Stimulated activated CD8-positive, alpha-beta memory T cell treated with anti-CD3 and anti-CD28 coated beads, Interleukin-2, amount 100 ng/mL, for 1 hour (primary cell): Measurements from ENCODE around the gene CCDC88C.

Source experiments
- DNase-seq, 2 donors: peaks; one replicate each; pipeline ENCODE4 v3.0.0-alpha.2; 2020; ENCODE audit warnings: low read depth in 2 of 2

Gene CCDC88C

GRCh38 chr14:91307652-91308051 is 110.0 kb downstream of the CCDC88C start:
- no peak for DNase-seq

- no peak for DNase-seq
Measured at GRCh38 chr14:91307046-91307445, 110.6 kb downstream of the CCDC88C start.

DNA sequence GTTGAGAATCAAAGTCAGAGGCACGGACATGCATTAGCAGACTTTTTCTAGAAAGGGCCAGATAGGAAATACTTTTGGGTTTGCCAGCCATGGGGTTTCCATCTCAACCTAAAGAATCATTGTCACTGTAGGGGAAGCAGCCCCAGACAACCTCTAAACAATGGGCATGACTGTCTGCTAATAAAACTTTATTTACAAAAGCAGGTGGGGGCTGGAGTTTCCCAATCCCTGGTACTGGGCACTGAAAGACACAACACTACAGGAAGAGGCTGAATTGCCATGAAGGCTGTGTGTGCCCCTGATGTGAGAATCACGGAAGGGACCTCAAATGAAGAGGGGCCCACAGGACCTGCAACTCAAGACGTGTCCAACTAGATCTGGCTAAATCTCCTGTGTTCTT is 111.1 kb downstream of the CCDC88C start:
- no peak for DNase-seq

- no peak for DNase-seq
Measured at GRCh38 chr14:91305650-91306431, 111.8 kb downstream of the CCDC88C start.

DNA sequence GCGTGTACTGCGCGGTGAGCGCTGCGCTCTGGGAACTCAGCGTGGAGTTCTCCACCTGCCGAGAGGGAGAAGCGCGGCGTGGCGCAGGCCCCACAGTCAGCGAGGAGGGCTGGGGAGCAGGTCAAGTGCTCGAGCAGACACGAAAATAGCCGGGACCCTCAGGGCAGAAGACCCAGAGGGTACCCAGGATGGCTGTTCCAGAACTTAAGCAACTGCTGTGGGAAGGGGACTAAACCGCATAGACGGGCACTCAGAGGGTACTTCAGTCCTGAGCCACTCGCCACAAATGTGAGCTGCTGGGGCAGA is 113.7 kb downstream of the CCDC88C start:
- no peak for DNase-seq

DNA sequence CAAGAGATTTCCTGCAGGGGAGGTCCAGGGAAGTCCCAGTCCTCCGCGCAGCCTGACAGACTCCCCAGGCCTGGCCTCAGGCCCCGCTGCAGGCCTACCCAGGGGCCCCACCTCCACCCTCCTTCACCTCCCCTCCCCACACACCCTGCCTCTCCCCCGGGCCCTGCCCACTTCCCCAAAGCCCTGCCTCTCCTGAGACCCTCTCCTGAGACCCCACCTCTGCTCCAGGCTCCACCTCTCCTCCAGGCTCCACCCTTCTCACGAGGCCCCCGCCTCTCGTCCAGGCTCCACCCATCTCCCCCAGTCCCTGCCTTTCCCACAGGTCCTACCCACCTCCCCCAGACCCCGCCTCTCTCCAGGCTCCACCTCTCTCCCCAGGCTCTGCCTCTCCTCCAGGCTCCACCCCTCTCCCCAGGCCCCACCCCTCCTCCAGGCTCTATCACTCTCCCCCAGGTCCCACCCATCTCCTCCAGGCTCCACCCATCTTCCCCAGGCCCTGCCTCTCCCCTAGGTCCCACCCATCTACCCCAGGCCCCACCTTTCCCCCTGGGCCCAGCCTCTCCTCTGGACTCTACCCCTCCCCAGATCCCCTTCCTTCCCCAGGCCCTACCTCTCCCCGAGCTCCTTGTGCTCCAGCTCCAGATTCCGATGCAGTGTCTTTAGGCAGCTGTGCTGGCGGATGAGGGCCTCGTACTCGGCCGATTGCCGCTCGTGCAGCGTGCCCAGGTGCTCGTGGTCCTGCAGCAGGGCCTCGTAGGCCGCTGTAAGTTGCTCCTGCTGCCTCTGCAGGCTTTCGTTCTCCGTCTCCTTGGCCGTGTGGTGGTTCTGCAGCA is 114.3 kb downstream of the CCDC88C start:
- DNase-seq = no peak

GRCh38 chr14:91302391-91302790 is 115.2 kb downstream of the CCDC88C start:
- DNase-seq = no peak

GRCh38 chr14:91300957-91301356 is 116.7 kb downstream of the CCDC88C start:
- DNase-seq = no peak

- DNase-seq = no peak
Measured at GRCh38 chr14:91300283-91300895, 117.2 kb downstream of the CCDC88C start.

GRCh38 chr14:91299121-91300115 is 118.2 kb downstream of the CCDC88C start:
- DNase-seq = no peak

DNA sequence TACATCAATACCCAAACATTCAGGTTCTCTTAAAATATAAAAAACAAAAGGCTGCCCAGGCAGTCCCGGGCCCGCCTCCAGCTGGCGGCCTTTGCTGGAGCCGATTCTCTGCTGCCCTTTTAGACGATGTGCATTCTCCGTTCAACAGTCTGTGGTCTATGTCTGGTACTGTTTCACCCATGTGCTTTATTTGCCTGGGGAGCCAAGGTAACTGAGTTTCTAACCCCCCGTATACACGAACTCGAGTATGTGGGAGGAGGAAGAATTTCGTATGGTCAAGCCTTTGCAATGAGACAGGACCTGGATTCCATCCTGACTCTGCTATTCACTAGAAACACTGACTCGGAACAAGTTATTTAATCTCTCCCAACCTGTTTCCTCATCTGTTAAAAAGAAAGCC is 119.0 kb downstream of the CCDC88C start:
- DNase-seq = no peak

GRCh38 chr14:91297081-91297711 is 120.4 kb downstream of the CCDC88C start:
- no peak for DNase-seq

GRCh38 chr14:91295851-91296796 is 121.5 kb downstream of the CCDC88C start:
- no peak for DNase-seq

GRCh38 chr14:91295276-91295845 is 122.3 kb downstream of the CCDC88C start:
- DNase-seq = no peak

DNA sequence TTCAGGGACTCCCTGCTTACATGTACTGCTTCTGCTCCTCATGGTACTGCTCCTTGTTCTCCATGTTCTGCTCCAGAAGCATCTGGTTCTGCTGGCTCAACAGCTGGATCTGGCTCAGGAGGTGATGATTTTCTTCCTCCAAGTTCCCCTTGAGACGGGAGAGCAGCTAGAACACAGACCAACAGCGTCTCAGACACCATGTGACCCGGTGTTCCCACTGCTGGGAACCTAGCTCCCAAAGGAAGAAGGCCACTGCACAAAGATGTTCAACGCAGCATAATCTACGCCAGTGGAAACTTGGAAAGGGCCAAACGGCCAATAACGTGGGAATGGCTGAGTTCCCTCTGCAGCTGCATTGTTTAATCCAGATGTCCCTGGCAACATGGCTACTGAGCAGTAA is 123.5 kb downstream of the CCDC88C start:
- DNase-seq = no peak

DNA sequence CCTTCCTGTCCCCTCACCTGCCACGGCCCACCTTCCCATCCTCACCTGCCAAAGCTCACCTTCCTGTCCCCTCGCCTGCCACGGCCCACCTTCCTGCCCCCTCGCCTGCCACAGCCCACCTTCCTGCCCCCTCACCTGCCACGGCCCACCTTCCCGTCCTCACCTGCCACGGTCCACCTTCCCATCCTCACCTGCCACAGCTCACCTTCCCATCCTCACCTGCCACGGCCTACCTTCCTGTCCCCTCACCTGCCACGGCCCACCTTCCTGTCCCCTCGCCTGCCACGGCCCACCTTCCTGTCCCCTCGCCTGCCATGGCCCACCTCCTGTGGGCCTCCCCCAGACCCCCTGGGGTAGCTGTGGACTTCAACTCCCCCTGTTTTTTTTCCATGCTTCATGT is 124.3 kb downstream of the CCDC88C start:
- DNase-seq = no peak

DNA sequence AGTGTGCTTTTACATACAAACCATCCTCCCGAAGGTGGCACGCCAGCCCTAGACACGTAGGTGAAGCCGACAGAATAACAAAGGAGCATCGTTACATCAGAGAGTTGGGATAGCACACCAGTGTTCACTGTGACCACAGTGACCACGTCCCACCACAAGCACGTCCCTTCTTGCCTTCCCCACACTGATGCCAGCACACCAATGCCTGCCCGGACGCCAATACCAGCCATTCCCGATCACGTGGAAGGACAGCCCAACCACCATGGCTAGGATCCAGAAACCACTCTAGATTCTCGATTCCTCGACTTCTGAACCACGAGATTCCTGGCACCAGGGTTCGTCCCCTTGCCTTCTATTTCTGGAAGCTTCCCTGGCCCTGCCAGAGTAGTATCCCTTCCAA is 125.1 kb downstream of the CCDC88C start:
- DNase-seq = no peak

GRCh38 chr14:91291786-91292405 is 125.7 kb downstream of the CCDC88C start:
- DNase-seq = no peak

DNA sequence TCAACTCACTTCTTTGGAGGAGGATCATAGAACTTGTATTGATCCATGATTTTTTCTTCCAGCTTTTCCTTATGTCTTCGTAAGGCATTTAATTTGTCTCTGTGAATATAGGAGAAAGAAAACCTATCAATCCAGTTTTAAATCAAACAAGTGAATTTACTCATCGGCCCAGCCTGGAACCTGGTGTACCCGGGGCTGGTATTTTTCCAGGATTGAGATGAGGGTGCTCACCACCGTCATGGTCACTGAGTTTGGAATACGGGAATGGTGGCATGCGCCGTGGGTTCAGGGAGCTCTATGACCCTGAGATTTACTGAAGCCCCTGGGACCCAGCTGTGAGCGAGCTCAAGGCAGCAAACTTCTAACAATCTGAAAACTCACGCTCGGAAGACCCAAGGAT is 126.6 kb downstream of the CCDC88C start:
- DNase-seq = no peak
